Endothelial cell of umbilical vein (primary cell): ENCODE measurements around the gene GABRR3. TPM values are rescaled to one million over a fixed set of nuclear protein-coding genes. Genes with fewer than 3 reads are reported as not detected.

Experiments
- BruUV-seq: library from RNA; stranded (reverse); fragments of 400-500 nt; replicated peaks from 2 replicates; lab custom pipeline; 2021; lab: Mats Ljungman, UMichigan
- CTCF ChIA-PET: fragments of 300-600, 350-600 bp; sonication (Branson Sonifier 250); formaldehyde crosslinking; loops from one replicate; lab custom pipeline; 2021; ENCODE audit warnings: antibody characterized with exemption, inconsistent platforms; lab: Charles Lee
- POLR2A ChIA-PET: fragments of 300-600, 350-600 bp; sonication (Branson Sonifier 250); formaldehyde crosslinking; loops from one replicate; lab custom pipeline; 2021; ENCODE audit warnings: antibody characterized with exemption, inconsistent platforms; lab: Charles Lee
- DNase-seq: peaks from one replicate; pipeline ENCODE4 v3.0.0-alpha.2; 2011; ENCODE audit warnings: low read depth, low spot score
- FAIRE-seq: peaks from 2 replicates; lab custom pipeline; 2011; peaks lifted over from hg19 to GRCh38; lab: Jason Lieb, UNC
- H2AFZ ChIP-seq: 2 replicates; pipeline ENCODE4 v1.6.0; 2012; ENCODE audit warnings: low read depth, low read length, control low read depth, inconsistent platforms
- H3K27ac ChIP-seq: 2 replicates; pipeline ENCODE4 v1.5.1; 2011; ENCODE audit warnings: low read depth, mild to moderate bottlenecking, control low read depth, low read length, moderate library complexity; ENCODE audit not compliant: insufficient read depth
- H3K27me3 ChIP-seq, 2 experiments: 2 replicates each; pipeline versions ENCODE4 v1.6.0 to v1.6.1; 2011; ENCODE audit warnings: low read length in 2 of 2, mixed read lengths in 1 of 2; ENCODE audit not compliant: control insufficient read depth in 2 of 2, insufficient read depth in 2 of 2
- H3K36me3 ChIP-seq, 2 experiments: 2 replicates in 1 of 2; 3 replicates in 1 of 2; pipeline ENCODE4 v1.5.1; 2011; ENCODE audit warnings: low read length in 2 of 2, mild to moderate bottlenecking in 1 of 2, moderate library complexity in 1 of 2; ENCODE audit not compliant: control insufficient read depth in 2 of 2, insufficient read depth in 2 of 2; ENCODE audit errors: extremely low read depth in 1 of 2
- H3K4me1 ChIP-seq: 3 replicates; pipeline ENCODE4 v1.5.1; 2011; ENCODE audit warnings: mild to moderate bottlenecking, low read length; ENCODE audit not compliant: control insufficient read depth, insufficient read depth; ENCODE audit errors: extremely low read depth
- H3K4me2 ChIP-seq: 2 replicates; pipeline ENCODE4 v1.6.1; 2011; ENCODE audit warnings: low read length, control low read depth, mixed read lengths; ENCODE audit not compliant: insufficient read depth
- H3K4me3 ChIP-seq, 3 experiments: fragments of 200-600 bp in 1 of 3; sonication (generic), shearing (Covaris generic) in 1 of 3; replicated peaks in 1 of 3; 2 replicates each; pipeline ENCODE4 v1.5.1; 2011 to 2016; ENCODE audit warnings: control low read depth in 3 of 3, low read length in 3 of 3, mild to moderate bottlenecking in 2 of 3, inconsistent platforms in 1 of 3, low read depth in 1 of 3, moderate library complexity in 1 of 3; ENCODE audit not compliant: insufficient read depth in 1 of 3
- H3K79me2 ChIP-seq: 2 replicates; pipeline ENCODE4 v1.6.0; 2012; ENCODE audit warnings: low read length, inconsistent platforms; ENCODE audit not compliant: control insufficient read depth, insufficient read depth
- H3K9ac ChIP-seq: replicated peaks from 2 replicates; pipeline ENCODE3; 2011; ENCODE audit warnings: low read length, control low read depth; ENCODE audit not compliant: insufficient read depth; ENCODE audit errors: extremely low read depth
- H3K9me1 ChIP-seq: replicated peaks from 3 replicates; pipeline ENCODE4 v1.6.0; 2011; ENCODE audit warnings: mild to moderate bottlenecking, low read length; ENCODE audit not compliant: control insufficient read depth, insufficient read depth; ENCODE audit errors: extremely low read depth
- H3K9me3 ChIP-seq: replicated peaks from 2 replicates; pipeline ENCODE4 v1.5.1; 2012; ENCODE audit warnings: low read length, inconsistent platforms; ENCODE audit not compliant: control insufficient read depth, insufficient read depth
- H4K20me1 ChIP-seq: replicated peaks from 2 replicates; pipeline ENCODE3; 2011; ENCODE audit warnings: mild to moderate bottlenecking, low read length; ENCODE audit not compliant: control insufficient read depth, insufficient read depth; ENCODE audit errors: extremely low read depth
- EZH2 ChIP-seq: IDR thresholded peaks from 2 replicates; pipeline ENCODE4 v1.6.1; 2012; ENCODE audit warnings: borderline replicate concordance, low read depth, mild to moderate bottlenecking, moderate library complexity, low read length, inconsistent platforms; ENCODE audit not compliant: severe bottlenecking
- FOS ChIP-seq: IDR thresholded peaks from 2 replicates; pipeline ENCODE4 v1.6.1; 2011; ENCODE audit warnings: mild to moderate bottlenecking, low read length, moderate library complexity, borderline replicate concordance; ENCODE audit not compliant: insufficient read depth
- GATA2 ChIP-seq: IDR thresholded peaks from 2 replicates; pipeline ENCODE4 v1.7.0; 2011; ENCODE audit warnings: low read depth, mild to moderate bottlenecking, moderate library complexity, mixed read lengths, low read length; ENCODE audit not compliant: insufficient read length, insufficient read depth
- JUN ChIP-seq: IDR thresholded peaks from 2 replicates; pipeline ENCODE4 v1.6.1; 2011; ENCODE audit warnings: borderline replicate concordance, low read depth; ENCODE audit not compliant: insufficient read length, insufficient read depth
- MYC ChIP-seq: IDR thresholded peaks from one replicate; pipeline ENCODE4 v1.6.1; 2011; ENCODE audit warnings: mild to moderate bottlenecking, low read depth, low read length
- POLR2A ChIP-seq: IDR thresholded peaks from 2 replicates; pipeline ENCODE4 v1.6.1; 2012; ENCODE audit warnings: low read depth, mild to moderate bottlenecking, control low read depth, low read length
- POLR2AphosphoS5 ChIP-seq: IDR thresholded peaks from 2 replicates; pipeline ENCODE4 v1.6.1; 2012; ENCODE audit warnings: low read depth, mild to moderate bottlenecking, control low read depth, low read length, moderate library complexity; ENCODE audit not compliant: insufficient read depth
- dilution Hi-C: fragments of 300-500 bp; cut with MboI; formaldehyde crosslinking; loops from one replicate; pipeline ENCODE4 v1.15.0; 2019; ENCODE audit warnings: low sequenced_read_pairs; ENCODE audit not compliant: extremely low pct_ligation_motif_present
- intact Hi-C: fragments of 100-400 bp; cut with micrococcal nuclease; formaldehyde crosslinking; loops from one replicate; pipeline ENCODE4 v1.10.0; 2022
- polyA plus RNA-seq, 4 experiments: library from polyadenylated mRNA; depleted of rRNA in 3 of 4; stranded (reverse) in 3 of 4; unstranded in 1 of 4; fragments of >200 nt; gene quantifications; 2 replicates each; pipeline versions ENCODE4 v1.2.1 to v1.2.3, GENCODE V29; 2011 to 2012; ENCODE audit warnings: missing spikeins in 1 of 4
- total RNA-seq: library from RNA; stranded (reverse); gene quantifications from 2 replicates; pipeline ENCODE4 v1.2.3, GENCODE V29; 2021
- TF ChIP-seq, protein P1 (sequence below): IDR thresholded peaks from 2 replicates; pipeline ENCODE4 v1.6.1; 2011; ENCODE audit not compliant: insufficient read depth, insufficient read length
- TF ChIP-seq, protein P2 (sequence below), 2 donors: IDR thresholded peaks; 1 replicate in 1 of 2; 2 replicates in 1 of 2; pipeline ENCODE4 v1.5.1; 2011; ENCODE audit warnings: low read length in 2 of 2, mild to moderate bottlenecking in 2 of 2, moderate library complexity in 2 of 2, control low read depth in 1 of 2, inconsistent platforms in 1 of 2, low read depth in 1 of 2; ENCODE audit not compliant: insufficient read depth in 1 of 2; ENCODE audit errors: extremely low read depth in 1 of 2

Gene GABRR3
- total and polyA plus RNA-seq, 2 donors (not counting 3 experiments of a cell fraction or from before 2014, with no cell fraction given) = not detected

- POLR2A ChIA-PET = no interaction called here
- TF ChIP-seq MYC (no peak), POLR2AphosphoS5 (no peak), FOS (no peak), POLR2A (no peak)
- TF ChIP-seq, protein P1, sequence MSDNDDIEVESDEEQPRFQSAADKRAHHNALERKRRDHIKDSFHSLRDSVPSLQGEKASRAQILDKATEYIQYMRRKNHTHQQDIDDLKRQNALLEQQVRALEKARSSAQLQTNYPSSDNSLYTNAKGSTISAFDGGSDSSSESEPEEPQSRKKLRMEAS = no peak
- TF ChIP-seq, protein P2, sequence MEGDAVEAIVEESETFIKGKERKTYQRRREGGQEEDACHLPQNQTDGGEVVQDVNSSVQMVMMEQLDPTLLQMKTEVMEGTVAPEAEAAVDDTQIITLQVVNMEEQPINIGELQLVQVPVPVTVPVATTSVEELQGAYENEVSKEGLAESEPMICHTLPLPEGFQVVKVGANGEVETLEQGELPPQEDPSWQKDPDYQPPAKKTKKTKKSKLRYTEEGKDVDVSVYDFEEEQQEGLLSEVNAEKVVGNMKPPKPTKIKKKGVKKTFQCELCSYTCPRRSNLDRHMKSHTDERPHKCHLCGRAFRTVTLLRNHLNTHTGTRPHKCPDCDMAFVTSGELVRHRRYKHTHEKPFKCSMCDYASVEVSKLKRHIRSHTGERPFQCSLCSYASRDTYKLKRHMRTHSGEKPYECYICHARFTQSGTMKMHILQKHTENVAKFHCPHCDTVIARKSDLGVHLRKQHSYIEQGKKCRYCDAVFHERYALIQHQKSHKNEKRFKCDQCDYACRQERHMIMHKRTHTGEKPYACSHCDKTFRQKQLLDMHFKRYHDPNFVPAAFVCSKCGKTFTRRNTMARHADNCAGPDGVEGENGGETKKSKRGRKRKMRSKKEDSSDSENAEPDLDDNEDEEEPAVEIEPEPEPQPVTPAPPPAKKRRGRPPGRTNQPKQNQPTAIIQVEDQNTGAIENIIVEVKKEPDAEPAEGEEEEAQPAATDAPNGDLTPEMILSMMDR (IDR thresholded peaks at IDR 0.05; ENCODE audit: extremely low read depth in 1 of 2, insufficient read depth in 1 of 2, low read depth in 1 of 2, low read length in 2 of 2) = no peak
- no peak for DNase-seq
- FAIRE-seq = no peak
- H2AFZ ChIP-seq = no peak overlapping the region
- peaks cover 9% of the 10 kb centered on the region in 2 experiments for H3K27me3 ChIP-seq
- no TSS peak for BruUV-seq
- H3K36me3 ChIP-seq = no peaks in the 10 kb centered on the region
- H3K9me3 ChIP-seq = no peaks in the 10 kb centered on the region
- intact Hi-C loops (no loop called here), dilution Hi-C loops (no loop called here)
- H3K4me1 ChIP-seq = no peaks in the 10 kb centered on the region
- H3K4me3 ChIP-seq = no peak overlapping the region
- no peaks in the 10 kb centered on the region for H3K9me1 ChIP-seq
- CTCF ChIA-PET = no interaction called here
- no peak overlapping the region for H3K27ac ChIP-seq
- H3K79me2 ChIP-seq = no peaks in the 10 kb centered on the region
- H4K20me1 ChIP-seq = no peaks in the 10 kb centered on the region
- no peak overlapping the region for H3K4me2 ChIP-seq
- no peak overlapping the region for H3K9ac ChIP-seq
Measured at GRCh38 chr3:97999994-98000393, 35.1 kb downstream of the GABRR3 start.

- FAIRE-seq (no peak), DNase-seq (no peak)
- intact Hi-C loops = no loop called here
- H3K4me3 ChIP-seq = no peak overlapping the region
- H3K27me3 ChIP-seq = peaks cover 9% of the 10 kb centered on the region in 2 experiments
- H3K36me3 ChIP-seq = no peaks in the 10 kb centered on the region
- no peaks in the 10 kb centered on the region for H3K79me2 ChIP-seq
- BruUV-seq = no TSS peak
- TF ChIP-seq, protein P2 (IDR thresholded peaks at IDR 0.05; ENCODE audit: extremely low read depth in 1 of 2, insufficient read depth in 1 of 2, low read depth in 1 of 2, low read length in 2 of 2) = no peak
- TF ChIP-seq MYC = no peak
- no peak for TF ChIP-seq FOS
- TF ChIP-seq POLR2A = no peak
- TF ChIP-seq, protein P1 = no peak
- TF ChIP-seq GATA2 = no peak
- no peak for TF ChIP-seq JUN
- TF ChIP-seq EZH2 = no peak
- TF ChIP-seq POLR2AphosphoS5 = no peak
- H3K4me1 ChIP-seq = no peaks in the 10 kb centered on the region
- H3K9me3 ChIP-seq = no peaks in the 10 kb centered on the region
- ChIA-PET POLR2A (no interaction called here), CTCF (interaction anchor here (1.0 to 1.6 kb wide), 2 partner anchors 12 to 24 kb away, joined by 4 to 5 read pairs; no protein-coding TSS in a partner anchor)
- no peak overlapping the region for H3K9ac ChIP-seq
- dilution Hi-C loops = no loop called here
- H3K27ac ChIP-seq = no peak overlapping the region
- H4K20me1 ChIP-seq = no peaks in the 10 kb centered on the region
- H3K9me1 ChIP-seq = no peaks in the 10 kb centered on the region
- no peak overlapping the region for H2AFZ ChIP-seq
- no peak overlapping the region for H3K4me2 ChIP-seq
Measured at GRCh38 chr3:97999103-97999502, 36.0 kb downstream of the GABRR3 start.
